Activated naive CD8-positive, alpha-beta T cell treated with anti-CD3 and anti-CD28 coated beads for 36 hours (primary cell): ENCODE results near the gene G0S2. TPM values are rescaled to one million over a fixed set of nuclear protein-coding genes. Genes with fewer than 3 reads are reported as not detected.
"Not testable (repeated sequence)": the region's sequence is repeated elsewhere in the genome, so short reads cannot be mapped to it uniquely, and the experiment has no call there.

Experiments used
- DNase-seq: peaks from one replicate; pipeline ENCODE4 v3.0.0; 2021
- H3K27ac Mint-ChIP-seq: one replicate; pipeline ENCODE4 v1.8.0; 2022; ENCODE audit warnings: mild to moderate bottlenecking, moderate library complexity, mixed read lengths
- H3K27me3 Mint-ChIP-seq: one replicate; pipeline ENCODE4 v1.8.0; 2022; ENCODE audit warnings: mild to moderate bottlenecking, mixed read lengths
- H3K36me3 Mint-ChIP-seq: one replicate; pipeline ENCODE4 v1.8.0; 2021; ENCODE audit warnings: mild to moderate bottlenecking, mixed read lengths
- H3K4me1 Mint-ChIP-seq: one replicate; pipeline ENCODE4 v1.8.0; 2021; ENCODE audit warnings: mixed read lengths
- H3K4me3 Mint-ChIP-seq: one replicate; pipeline ENCODE4 v1.8.0; 2022; ENCODE audit warnings: mild to moderate bottlenecking, moderate library complexity, mixed read lengths
- H3K9me3 Mint-ChIP-seq: one replicate; pipeline ENCODE4 v1.8.0; 2022; ENCODE audit warnings: mixed read lengths
- total RNA-seq, 2 experiments: library from RNA; stranded (reverse); gene quantifications; one replicate each; pipeline ENCODE4 v1.2.3, GENCODE V29; 2021

Gene G0S2
- total RNA-seq, 2 experiments from 2014 or later: 11.4 to 13.1 TPM

DNA sequence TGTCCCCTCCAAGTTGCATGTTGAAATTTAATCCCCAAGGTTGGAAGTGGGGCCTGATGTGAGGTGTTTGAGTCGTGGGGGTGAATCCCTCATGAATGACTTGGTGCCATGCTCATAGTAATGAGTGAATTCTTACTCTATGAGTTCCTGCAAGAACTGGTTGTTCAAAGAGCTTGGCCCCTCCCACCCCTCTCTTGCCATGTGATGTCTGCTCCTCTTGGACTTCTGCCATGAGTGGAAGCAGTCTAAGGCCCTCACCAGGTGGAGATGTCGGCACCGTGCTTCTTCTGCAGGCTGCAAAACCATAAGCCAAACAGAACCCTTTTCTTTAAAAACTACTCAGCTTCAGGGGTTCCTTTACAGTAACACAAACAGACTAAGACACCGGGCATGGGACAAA is 14.3 kb downstream of the G0S2 start:
- no peaks in the 10 kb centered on the region for H3K9me3 Mint-ChIP-seq
- no peak for DNase-seq
- H3K36me3 Mint-ChIP-seq: no peaks in the 10 kb centered on the region
- H3K27ac Mint-ChIP-seq: no peak overlapping the region
- H3K4me3 Mint-ChIP-seq: no peak overlapping the region
- no peaks in the 10 kb centered on the region for H3K27me3 Mint-ChIP-seq
- peaks cover 34% of the 10 kb centered on the region for H3K4me1 Mint-ChIP-seq

DNA sequence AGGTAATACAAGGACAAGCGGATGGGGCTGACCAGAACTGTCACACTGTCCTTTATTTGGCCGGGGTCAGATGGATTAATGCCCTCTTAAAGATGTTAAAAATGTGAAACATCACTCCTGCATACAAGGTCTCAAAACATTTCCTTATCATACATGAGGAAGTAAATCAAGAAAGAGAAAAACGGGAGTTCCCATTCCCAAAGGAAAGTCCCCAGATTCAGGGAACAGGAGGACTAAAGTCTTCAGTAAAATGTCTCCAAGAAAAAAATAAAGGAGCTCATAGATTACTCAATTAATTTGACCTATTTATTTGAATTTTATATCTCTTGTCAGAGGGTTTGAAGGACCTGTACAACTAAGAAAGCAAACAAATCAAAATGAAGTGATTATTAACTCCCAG is 16.0 kb downstream of the G0S2 start:
- peaks cover 26% of the 10 kb centered on the region for H3K4me1 Mint-ChIP-seq
- peaks cover 7% of the 10 kb centered on the region for H3K36me3 Mint-ChIP-seq
- no peak overlapping the region for H3K27ac Mint-ChIP-seq
- no peaks in the 10 kb centered on the region for H3K9me3 Mint-ChIP-seq
- DNase-seq: no peak
- no peak overlapping the region for H3K4me3 Mint-ChIP-seq
- H3K27me3 Mint-ChIP-seq: no peaks in the 10 kb centered on the region

DNA sequence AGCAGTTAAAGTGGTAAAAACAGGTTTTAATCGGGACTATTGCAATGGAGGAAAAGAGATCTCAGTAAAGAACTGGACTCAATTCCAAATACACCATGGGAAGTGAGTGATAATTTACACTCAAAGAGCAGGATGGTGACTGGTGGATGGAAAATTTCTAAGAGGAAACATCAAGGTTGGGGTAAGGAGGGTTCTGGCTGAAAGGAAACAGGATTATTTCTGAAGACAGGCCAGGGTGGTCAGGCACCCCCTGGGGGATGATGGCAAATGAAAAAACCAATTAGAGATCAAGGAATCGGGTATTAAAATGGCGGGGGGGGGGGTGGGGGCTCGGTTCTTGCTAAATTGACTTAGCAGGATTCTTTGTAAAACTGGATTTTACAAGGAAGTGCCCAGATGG is 17.1 kb downstream of the G0S2 start:
- no peaks in the 10 kb centered on the region for H3K9me3 Mint-ChIP-seq
- no peak for DNase-seq
- H3K36me3 Mint-ChIP-seq: peaks cover 10% of the 10 kb centered on the region
- peaks cover 25% of the 10 kb centered on the region for H3K4me1 Mint-ChIP-seq
- H3K4me3 Mint-ChIP-seq: no peak overlapping the region
- H3K27me3 Mint-ChIP-seq: no peaks in the 10 kb centered on the region
- no peak overlapping the region for H3K27ac Mint-ChIP-seq

DNA sequence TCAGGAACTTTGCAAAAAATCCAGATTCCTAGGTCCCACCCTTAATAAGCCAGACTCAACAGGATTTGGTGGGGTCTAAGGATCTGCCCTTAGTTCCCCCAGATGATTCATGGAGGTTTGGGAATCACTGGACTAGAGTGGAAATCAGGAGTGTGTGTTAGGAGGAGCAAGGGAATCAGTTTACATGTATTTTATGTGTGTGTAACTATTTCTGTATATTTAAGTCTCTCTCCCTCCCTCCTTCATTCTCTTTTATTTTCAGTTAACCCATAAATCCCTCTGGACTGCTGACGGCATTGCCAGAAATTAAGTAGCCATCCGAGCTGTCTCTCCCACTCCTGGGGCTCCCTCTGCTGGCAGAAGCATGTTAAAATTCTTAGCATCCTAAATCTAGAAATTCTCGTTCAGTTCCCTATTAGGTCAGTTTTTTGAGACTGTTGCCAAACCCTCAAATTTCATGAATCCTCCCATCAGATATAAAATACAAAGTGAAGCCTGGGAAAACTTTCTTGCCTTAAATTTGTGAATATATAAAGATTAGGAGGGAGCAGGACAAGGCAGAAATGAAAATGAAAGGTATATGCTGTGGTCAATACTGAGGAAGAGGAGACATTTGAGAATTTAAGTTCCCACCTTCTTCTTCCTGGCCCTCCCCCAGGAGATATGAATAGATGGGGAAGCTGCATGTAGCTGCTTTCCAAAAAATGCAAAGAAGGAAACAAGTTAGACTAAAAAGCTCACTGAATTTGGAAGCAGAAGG is 17.7 kb downstream of the G0S2 start:
- H3K36me3 Mint-ChIP-seq: peaks cover 10% of the 10 kb centered on the region
- no peaks in the 10 kb centered on the region for H3K9me3 Mint-ChIP-seq
- no peaks in the 10 kb centered on the region for H3K27me3 Mint-ChIP-seq
- no peak overlapping the region for H3K4me3 Mint-ChIP-seq
- DNase-seq: peak; percentile 65
- H3K27ac Mint-ChIP-seq: no peak overlapping the region
- H3K4me1 Mint-ChIP-seq: peaks cover 27% of the 10 kb centered on the region

DNA sequence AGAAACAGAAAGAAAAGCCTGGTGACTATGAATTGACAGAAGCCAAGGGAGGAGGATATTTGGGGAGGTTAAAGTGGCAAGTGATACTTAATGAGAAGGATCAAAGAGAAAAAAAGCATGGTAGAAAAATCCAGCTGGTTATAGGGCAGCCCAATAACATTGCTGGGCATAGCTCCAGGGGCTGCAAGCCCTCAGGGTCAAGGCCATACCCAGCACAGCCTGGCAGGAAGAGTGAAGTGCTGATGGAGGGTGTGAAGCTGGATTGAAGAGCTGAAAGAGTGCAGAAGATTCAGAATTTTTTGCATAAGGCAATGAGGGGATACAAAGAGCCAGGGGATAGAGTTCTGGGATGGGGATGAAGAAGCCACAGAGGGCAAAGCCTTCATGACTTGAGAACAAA is 21.5 kb downstream of the G0S2 start:
- DNase-seq: no peak
- H3K36me3 Mint-ChIP-seq: peaks cover 13% of the 10 kb centered on the region
- peaks cover 32% of the 10 kb centered on the region for H3K4me1 Mint-ChIP-seq
- no peaks in the 10 kb centered on the region for H3K9me3 Mint-ChIP-seq
- H3K27me3 Mint-ChIP-seq: no peaks in the 10 kb centered on the region
- peak overlapping the region; percentile 54 for H3K27ac Mint-ChIP-seq
- no peak overlapping the region for H3K4me3 Mint-ChIP-seq

DNA sequence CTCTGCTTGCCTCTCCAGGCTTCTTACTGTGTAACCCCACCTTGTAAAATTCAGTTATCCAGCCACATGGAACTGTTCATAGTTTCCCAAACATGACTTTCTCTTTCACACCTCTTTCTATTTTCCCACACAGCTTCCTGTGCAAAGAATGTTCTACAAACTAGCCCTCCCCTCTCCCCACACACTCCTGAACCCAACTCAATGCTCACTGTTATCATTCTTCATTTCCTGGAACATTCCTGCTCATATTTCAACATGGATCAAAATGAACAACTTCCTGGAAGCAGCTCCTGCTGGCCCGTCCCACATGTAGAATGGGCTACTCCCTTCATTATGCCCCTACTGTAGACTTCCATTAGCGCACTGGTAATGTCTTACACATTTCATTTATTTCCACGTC is 21.9 kb downstream of the G0S2 start:
- peaks cover 34% of the 10 kb centered on the region for H3K4me1 Mint-ChIP-seq
- H3K4me3 Mint-ChIP-seq: no peak overlapping the region
- H3K27ac Mint-ChIP-seq: no peak overlapping the region
- no peaks in the 10 kb centered on the region for H3K9me3 Mint-ChIP-seq
- no peaks in the 10 kb centered on the region for H3K27me3 Mint-ChIP-seq
- peaks cover 15% of the 10 kb centered on the region for H3K36me3 Mint-ChIP-seq
- no peak for DNase-seq

DNA sequence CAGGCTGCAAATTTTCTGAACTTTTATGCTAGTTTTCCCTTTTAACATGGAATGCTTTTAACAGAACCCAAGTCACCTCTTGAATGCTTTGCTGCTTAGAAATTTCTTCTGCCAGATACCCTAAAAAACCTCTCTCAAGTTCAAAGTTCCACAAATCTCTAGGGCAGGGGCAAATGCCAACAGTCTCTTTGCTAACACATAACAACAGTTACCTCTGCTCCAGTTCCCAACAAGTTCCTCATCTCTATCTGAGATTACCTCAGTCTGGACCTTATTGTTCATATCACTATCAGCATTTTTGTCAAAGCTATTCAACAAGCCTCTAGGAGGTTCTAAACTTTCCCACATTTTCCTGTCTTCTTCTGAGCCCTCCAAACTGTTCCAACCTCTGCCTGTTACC is 25.5 kb downstream of the G0S2 start:
- not testable (repeated sequence) for H3K27ac Mint-ChIP-seq, H3K27me3 Mint-ChIP-seq, H3K9me3 Mint-ChIP-seq, H3K4me3 Mint-ChIP-seq, DNase-seq
- Mint-ChIP-seq H3K4me1 (peaks cover 38% of the 10 kb centered on the region), H3K36me3 (peaks cover 12% of the 10 kb centered on the region)

DNA sequence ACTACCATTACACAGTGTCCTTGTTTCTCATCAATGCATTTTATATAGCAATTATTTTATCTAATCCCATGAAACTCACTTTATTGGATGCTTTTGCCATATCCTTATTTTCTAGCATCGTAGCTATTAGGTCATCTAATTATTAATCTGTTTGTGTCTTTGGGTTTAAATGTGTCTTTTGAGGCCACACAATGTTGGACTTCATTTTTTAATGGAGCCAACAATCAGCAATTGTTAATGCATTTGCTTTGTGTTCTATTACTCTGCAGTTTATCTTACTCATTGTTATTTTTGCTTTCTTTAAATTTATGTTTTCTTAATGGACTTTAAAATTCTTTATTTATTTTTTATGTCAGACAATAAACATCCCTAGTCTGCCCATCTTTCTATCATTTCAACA is 27.6 kb downstream of the G0S2 start:
- H3K27me3 Mint-ChIP-seq: peaks cover 2% of the 10 kb centered on the region
- H3K4me3 Mint-ChIP-seq: no peak overlapping the region
- no peak for DNase-seq
- H3K9me3 Mint-ChIP-seq: no peaks in the 10 kb centered on the region
- peaks cover 7% of the 10 kb centered on the region for H3K36me3 Mint-ChIP-seq
- peaks cover 31% of the 10 kb centered on the region for H3K4me1 Mint-ChIP-seq
- H3K27ac Mint-ChIP-seq: no peak overlapping the region

DNA sequence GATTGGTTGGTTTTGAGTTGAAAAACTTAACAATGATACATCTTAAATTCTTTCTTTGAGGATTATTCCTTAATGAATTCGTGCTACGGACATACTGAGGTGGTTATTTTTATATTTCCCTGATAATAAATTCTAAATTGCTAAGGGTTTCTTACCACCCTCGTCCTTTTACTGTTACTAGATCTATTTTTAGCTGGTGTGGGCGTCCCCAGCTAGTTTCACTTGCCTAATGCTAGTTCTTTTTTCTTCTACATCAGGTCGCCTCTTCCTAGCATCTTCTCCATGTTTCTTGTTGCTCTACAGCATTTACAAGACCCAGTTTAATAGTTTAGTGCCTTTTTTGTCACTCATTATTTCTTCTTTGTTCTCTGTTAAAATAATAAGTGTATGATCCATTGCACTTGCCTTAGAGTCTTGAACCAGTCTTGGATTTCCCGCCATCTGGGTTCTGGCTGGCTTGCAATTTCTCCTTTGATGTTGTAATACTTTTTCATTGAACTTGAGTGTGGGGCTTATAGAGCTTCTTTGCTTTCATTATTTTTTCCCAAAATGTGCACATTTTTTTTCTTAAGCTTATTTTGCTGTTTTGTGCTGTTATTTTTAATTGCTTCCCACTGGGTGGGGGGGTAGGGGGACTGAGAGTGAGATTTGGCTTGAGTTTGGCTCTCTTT is 28.8 kb downstream of the G0S2 start:
- Mint-ChIP-seq H3K4me3 (no peak overlapping the region), H3K27ac (peak overlapping the region; percentile 66), H3K9me3 (no peaks in the 10 kb centered on the region), H3K4me1 (peaks cover 29% of the 10 kb centered on the region), H3K27me3 (peaks cover 4% of the 10 kb centered on the region), H3K36me3 (peaks cover 8% of the 10 kb centered on the region)
- no peak for DNase-seq

DNA sequence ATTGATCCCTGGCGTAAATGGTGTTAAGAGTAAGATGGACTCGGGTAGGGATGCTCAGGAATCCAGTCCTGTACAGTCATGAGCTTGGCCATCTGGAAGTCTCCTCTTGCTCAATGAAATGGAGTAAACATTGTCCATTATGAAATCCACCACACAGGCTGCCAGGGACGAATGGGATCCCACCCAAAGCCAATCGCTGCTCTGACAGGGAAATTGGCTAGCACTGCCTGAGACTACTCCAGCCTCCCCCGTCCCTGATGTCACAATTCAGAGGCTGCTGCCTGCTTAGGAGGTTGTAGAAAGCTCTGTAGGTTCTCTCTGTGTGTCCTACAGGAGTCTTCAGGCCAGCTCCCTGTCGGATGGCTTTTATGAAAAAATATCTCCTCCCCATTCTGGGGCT is 29.4 kb downstream of the G0S2 start, which contains the start of gene HSD11B1:
Gene HSD11B1 (plus strand): TSS at position 263 of the 400 bp plus-strand sequence. CDS start 97 bp downstream, at position 360.
- Mint-ChIP-seq H3K9me3 (no peaks in the 10 kb centered on the region), H3K4me3 (no peak within 1 kb of the TSS), H3K27ac (peak within 1 kb of the TSS; percentile 66), H3K36me3 (peaks cover 8% of the 10 kb centered on the region), H3K27me3 (peaks cover 4% of the 10 kb centered on the region), H3K4me1 (peaks cover 27% of the 10 kb centered on the region)
- no peak for DNase-seq

DNA sequence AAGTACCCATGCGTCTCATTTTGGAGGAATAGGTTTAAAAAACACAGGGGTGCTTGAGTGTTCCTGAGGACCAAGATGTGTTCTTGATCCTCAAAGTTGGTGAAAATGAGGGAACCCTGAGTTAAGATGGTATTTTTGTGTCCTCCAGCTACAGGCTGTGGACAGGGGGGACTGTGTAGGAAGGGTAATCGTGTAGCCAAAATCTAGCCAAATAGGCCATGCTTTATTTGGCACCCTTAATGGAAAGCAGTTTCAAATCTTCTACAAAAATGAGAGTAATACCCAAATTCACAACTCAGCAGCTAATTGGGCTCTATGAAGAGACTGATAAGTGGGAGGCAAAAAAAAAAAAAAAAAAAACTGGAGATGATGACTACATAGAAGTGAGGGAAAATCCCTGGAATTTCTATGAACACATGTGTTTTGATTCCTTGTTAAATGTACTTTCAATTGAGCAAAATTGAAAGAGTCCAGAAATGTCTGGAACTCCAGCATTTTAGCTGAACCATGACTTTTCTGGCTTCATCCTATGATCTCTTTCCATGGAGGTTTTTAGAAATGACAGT is 29.9 kb downstream of the G0S2 start:
- Mint-ChIP-seq H3K4me3 (no peak overlapping the region), H3K36me3 (peaks cover 8% of the 10 kb centered on the region), H3K4me1 (peaks cover 32% of the 10 kb centered on the region), H3K9me3 (no peaks in the 10 kb centered on the region), H3K27ac (no peak overlapping the region), H3K27me3 (peaks cover 4% of the 10 kb centered on the region)
- no peak for DNase-seq

DNA sequence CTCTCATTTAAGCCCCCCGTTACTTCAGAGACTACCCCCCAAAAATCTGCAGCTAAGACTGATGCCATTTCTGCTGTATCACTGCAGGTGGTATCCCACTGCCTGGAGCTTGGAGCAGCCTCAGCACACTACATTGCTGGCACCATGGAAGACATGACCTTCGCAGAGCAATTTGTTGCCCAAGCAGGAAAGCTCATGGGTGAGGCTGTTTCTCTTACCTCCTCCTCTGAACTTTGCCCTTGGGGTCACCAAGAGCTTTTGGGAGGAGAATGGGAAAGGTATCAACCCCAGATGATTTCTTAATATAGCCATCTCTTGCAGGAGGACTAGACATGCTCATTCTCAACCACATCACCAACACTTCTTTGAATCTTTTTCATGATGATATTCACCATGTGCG is 31.4 kb downstream of the G0S2 start:
- H3K27me3 Mint-ChIP-seq: peaks cover 4% of the 10 kb centered on the region
- DNase-seq: no peak
- H3K27ac Mint-ChIP-seq: no peak overlapping the region
- H3K36me3 Mint-ChIP-seq: peaks cover 5% of the 10 kb centered on the region
- no peak overlapping the region for H3K4me3 Mint-ChIP-seq
- peaks cover 38% of the 10 kb centered on the region for H3K4me1 Mint-ChIP-seq
- no peaks in the 10 kb centered on the region for H3K9me3 Mint-ChIP-seq

DNA sequence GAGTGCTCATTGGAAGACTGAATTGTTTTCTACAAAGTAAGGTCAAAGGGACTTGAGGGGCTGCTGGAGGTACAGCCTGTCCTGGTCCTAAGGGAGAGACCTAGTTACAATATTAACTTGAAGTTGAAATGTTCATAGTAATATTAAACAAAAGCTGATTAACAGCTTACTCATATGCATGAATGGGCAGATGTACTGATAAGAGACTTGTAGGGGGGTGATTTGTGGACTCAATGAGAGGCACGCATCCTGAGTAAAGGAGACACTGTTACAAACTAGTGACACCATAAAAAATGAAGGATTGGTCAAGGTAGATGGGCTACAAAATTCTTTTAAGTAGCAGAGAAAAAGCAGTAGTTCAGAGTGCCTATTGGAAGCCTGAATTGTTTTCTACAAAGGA is 32.1 kb downstream of the G0S2 start:
- H3K27ac Mint-ChIP-seq: no peak overlapping the region
- peaks cover 37% of the 10 kb centered on the region for H3K4me1 Mint-ChIP-seq
- no peak for DNase-seq
- no peak overlapping the region for H3K4me3 Mint-ChIP-seq
- peaks cover 4% of the 10 kb centered on the region for H3K27me3 Mint-ChIP-seq
- no peaks in the 10 kb centered on the region for H3K9me3 Mint-ChIP-seq
- peaks cover 3% of the 10 kb centered on the region for H3K36me3 Mint-ChIP-seq

DNA sequence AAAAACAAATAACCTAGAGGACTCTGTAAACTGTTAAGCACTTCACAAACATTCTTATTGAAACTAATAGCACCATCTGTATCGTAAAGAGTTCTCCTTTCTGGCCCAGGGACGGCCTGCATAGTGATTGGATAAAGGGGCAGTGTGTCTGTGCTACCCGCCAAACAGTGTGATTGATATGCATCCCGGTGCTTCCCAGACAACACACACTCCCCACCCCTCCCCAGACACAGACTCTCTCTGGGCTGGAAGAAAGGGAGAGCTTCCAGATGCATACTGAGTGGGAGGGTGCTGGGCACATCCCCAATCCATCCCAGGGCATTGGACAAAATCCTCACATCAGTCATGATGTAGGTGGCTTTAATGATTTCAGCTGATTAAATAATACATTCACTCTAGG is 33.1 kb downstream of the G0S2 start:
- Mint-ChIP-seq H3K4me3 (no peak overlapping the region), H3K27me3 (peaks cover 4% of the 10 kb centered on the region), H3K36me3 (peaks cover 3% of the 10 kb centered on the region), H3K9me3 (no peaks in the 10 kb centered on the region), H3K4me1 (peaks cover 36% of the 10 kb centered on the region), H3K27ac (no peak overlapping the region)
- no peak for DNase-seq

DNA sequence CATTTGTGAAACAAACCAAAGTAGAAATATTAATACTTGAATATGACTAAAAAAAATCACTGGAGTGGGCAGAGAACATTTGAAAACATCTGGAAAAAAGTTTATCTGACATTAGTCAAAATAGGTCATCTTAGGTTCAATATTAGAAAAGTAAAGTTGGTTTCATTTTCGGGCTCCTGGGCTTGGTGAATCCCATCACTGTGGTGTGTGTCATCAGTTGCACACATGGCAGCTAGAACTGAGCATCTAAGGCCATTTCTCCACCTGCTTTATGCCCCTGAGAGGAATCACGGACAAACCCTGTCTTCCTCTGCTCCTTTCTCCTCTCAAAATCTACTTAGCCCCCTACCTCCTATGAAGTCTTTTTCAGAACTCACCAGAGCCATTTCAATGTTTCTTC is 34.9 kb downstream of the G0S2 start:
- H3K27ac Mint-ChIP-seq: peak overlapping the region; percentile 55
- H3K4me3 Mint-ChIP-seq: no peak overlapping the region
- peak; percentile 20 for DNase-seq
- H3K27me3 Mint-ChIP-seq: peaks cover 4% of the 10 kb centered on the region
- no peaks in the 10 kb centered on the region for H3K9me3 Mint-ChIP-seq
- H3K36me3 Mint-ChIP-seq: peaks cover 9% of the 10 kb centered on the region
- peaks cover 29% of the 10 kb centered on the region for H3K4me1 Mint-ChIP-seq
